ENCODE results near the gene ATCAY. TPM values are rescaled to one million over a fixed set of nuclear protein-coding genes. Genes with fewer than 3 reads are reported as not detected.
"Not testable (repeated sequence)": the region's sequence is repeated elsewhere in the genome, so short reads cannot be mapped to it uniquely, and the experiment has no call there.

The ATCAY gene
- total RNA-seq, 1 experiment from 2014 or later = not detected

GRCh38 chr19:3963458-3964255 lies 83.2 kb downstream of the ATCAY start:
- Histone ChIP-seq H4K20me1 (ENCODE audit: insufficient read depth, low read depth, low read length) (no peaks in the 10 kb centered on the region), H3K27ac (ENCODE audit: low read length) (no peak overlapping the region), H2AFZ (ENCODE audit: low read length) (no peak overlapping the region), H3K36me3 (ENCODE audit: insufficient read depth, low read length) (no peaks in the 10 kb centered on the region), H3K4me2 (ENCODE audit: low read depth, low read length, poor library complexity, severe bottlenecking) (no peak overlapping the region), H3K4me3 (ENCODE audit: low read length) (no peak overlapping the region), H3K79me2 (ENCODE audit: low read length) (peaks cover 3% of the 10 kb centered on the region), H3K4me1 (ENCODE audit: low read length) (no peaks in the 10 kb centered on the region), H3K27me3 (ENCODE audit: low read length) (no peaks in the 10 kb centered on the region), H3K9ac (ENCODE audit: low read length) (no peak overlapping the region), H3K9me3 (ENCODE audit: low read length) (no peaks in the 10 kb centered on the region), H3K9me2 (replicated peaks; ENCODE audit: insufficient read depth, low read length) (no peaks in the 10 kb centered on the region)
- DNase-seq = no peak

GRCh38 chr19:3964256-3965194 lies 84.0 kb downstream of the ATCAY start:
- Histone ChIP-seq H3K79me2 (ENCODE audit: low read length) (peaks cover 12% of the 10 kb centered on the region), H3K36me3 (ENCODE audit: insufficient read depth, low read length) (peaks cover 5% of the 10 kb centered on the region; the same call in 1 of the 2 replicates), H3K9me2 (replicated peaks; ENCODE audit: insufficient read depth, low read length) (no peaks in the 10 kb centered on the region), H3K9me3 (ENCODE audit: low read length) (no peaks in the 10 kb centered on the region), H3K4me1 (ENCODE audit: low read length) (peaks cover 3% of the 10 kb centered on the region), H3K27ac (ENCODE audit: low read length) (no peak overlapping the region), H4K20me1 (ENCODE audit: insufficient read depth, low read depth, low read length) (peaks cover 3% of the 10 kb centered on the region; the same call in 1 of the 2 replicates), H2AFZ (ENCODE audit: low read length) (no peak overlapping the region), H3K4me3 (ENCODE audit: low read length) (no peak overlapping the region), H3K9ac (ENCODE audit: low read length) (no peak overlapping the region), H3K4me2 (ENCODE audit: low read depth, low read length, poor library complexity, severe bottlenecking) (no peak overlapping the region), H3K27me3 (ENCODE audit: low read length) (no peaks in the 10 kb centered on the region)
- no peak for DNase-seq

GRCh38 chr19:3966051-3967017 lies 85.8 kb downstream of the ATCAY start:
- no peak for DNase-seq
- Histone ChIP-seq H3K27me3 (ENCODE audit: low read length) (no peaks in the 10 kb centered on the region), H3K4me3 (ENCODE audit: low read length) (no peak overlapping the region), H2AFZ (ENCODE audit: low read length) (no peak overlapping the region), H3K9me2 (replicated peaks; ENCODE audit: insufficient read depth, low read length) (no peaks in the 10 kb centered on the region), H3K79me2 (ENCODE audit: low read length) (peaks cover 24% of the 10 kb centered on the region), H3K9me3 (ENCODE audit: low read length) (no peaks in the 10 kb centered on the region), H3K36me3 (ENCODE audit: insufficient read depth, low read length) (peaks cover 5% of the 10 kb centered on the region; the same call in 1 of the 2 replicates), H3K27ac (ENCODE audit: low read length) (no peak overlapping the region), H3K9ac (ENCODE audit: low read length) (no peak overlapping the region), H3K4me2 (ENCODE audit: low read depth, low read length, poor library complexity, severe bottlenecking) (no peak overlapping the region), H3K4me1 (ENCODE audit: low read length) (peaks cover 12% of the 10 kb centered on the region), H4K20me1 (ENCODE audit: insufficient read depth, low read depth, low read length) (peaks cover 11% of the 10 kb centered on the region; the same call in 1 of the 2 replicates)

- not testable (repeated sequence) for DNase-seq; H3K27ac ChIP-seq (ENCODE audit: low read length); H3K4me3 ChIP-seq (ENCODE audit: low read length); H3K4me2 ChIP-seq (ENCODE audit: low read depth, low read length, poor library complexity, severe bottlenecking); H3K9ac ChIP-seq (ENCODE audit: low read length); H3K9me2 ChIP-seq (replicated peaks; ENCODE audit: insufficient read depth, low read length); H3K36me3 ChIP-seq (ENCODE audit: insufficient read depth, low read length); H2AFZ ChIP-seq (ENCODE audit: low read length); H3K9me3 ChIP-seq (ENCODE audit: low read length); H3K27me3 ChIP-seq (ENCODE audit: low read length)
- H3K79me2 ChIP-seq (ENCODE audit: low read length) = peaks cover 24% of the 10 kb centered on the region
- H4K20me1 ChIP-seq (ENCODE audit: insufficient read depth, low read depth, low read length) = peaks cover 11% of the 10 kb centered on the region; the same call in 1 of the 2 replicates
- peaks cover 15% of the 10 kb centered on the region for H3K4me1 ChIP-seq (ENCODE audit: low read length)
Measured at GRCh38 chr19:3967983-3968382, 87.5 kb downstream of the ATCAY start.

GRCh38 chr19:3968556-3969434 lies 88.3 kb downstream of the ATCAY start:
- Histone ChIP-seq H3K4me2 (ENCODE audit: low read depth, low read length, poor library complexity, severe bottlenecking) (peak overlapping the region; percentile 92), H3K9me2 (replicated peaks; ENCODE audit: insufficient read depth, low read length) (no peaks in the 10 kb centered on the region), H4K20me1 (ENCODE audit: insufficient read depth, low read depth, low read length) (peaks cover 11% of the 10 kb centered on the region; the same call in 1 of the 2 replicates), H3K9me3 (ENCODE audit: low read length) (no peaks in the 10 kb centered on the region), H3K27me3 (ENCODE audit: low read length) (no peaks in the 10 kb centered on the region), H2AFZ (ENCODE audit: low read length) (no peak overlapping the region), H3K4me3 (ENCODE audit: low read length) (no peak overlapping the region), H3K36me3 (ENCODE audit: insufficient read depth, low read length) (peaks cover 5% of the 10 kb centered on the region; the same call in 1 of the 2 replicates), H3K9ac (ENCODE audit: low read length) (peak overlapping the region; percentile 96; the same call in 1 of the 2 replicates), H3K79me2 (ENCODE audit: low read length) (peaks cover 24% of the 10 kb centered on the region), H3K4me1 (ENCODE audit: low read length) (peaks cover 15% of the 10 kb centered on the region), H3K27ac (ENCODE audit: low read length) (no peak overlapping the region)
- no peak for DNase-seq

GRCh38 chr19:3969435-3970312 lies 89.2 kb downstream of the ATCAY start:
- Histone ChIP-seq H3K9ac (ENCODE audit: low read length) (peak overlapping the region; percentile 96), H3K79me2 (ENCODE audit: low read length) (peaks cover 24% of the 10 kb centered on the region), H3K4me3 (ENCODE audit: low read length) (peak overlapping the region; percentile 94), H3K9me2 (replicated peaks; ENCODE audit: insufficient read depth, low read length) (no peaks in the 10 kb centered on the region), H3K27ac (ENCODE audit: low read length) (no peak overlapping the region), H3K9me3 (ENCODE audit: low read length) (no peaks in the 10 kb centered on the region), H3K36me3 (ENCODE audit: insufficient read depth, low read length) (peaks cover 5% of the 10 kb centered on the region; the same call in 1 of the 2 replicates), H3K4me1 (ENCODE audit: low read length) (peaks cover 15% of the 10 kb centered on the region), H2AFZ (ENCODE audit: low read length) (no peak overlapping the region), H4K20me1 (ENCODE audit: insufficient read depth, low read depth, low read length) (peaks cover 11% of the 10 kb centered on the region; the same call in 1 of the 2 replicates), H3K27me3 (ENCODE audit: low read length) (no peaks in the 10 kb centered on the region), H3K4me2 (ENCODE audit: low read depth, low read length, poor library complexity, severe bottlenecking) (peak overlapping the region; percentile 92)
- DNase-seq = no peak
